Lower leg skin (tissue), 4 donors: Measurements from ENCODE around the gene PFN4. TPM values are rescaled to one million over a fixed set of nuclear protein-coding genes. Genes with fewer than 3 reads are reported as not detected.

Source experiments
- DNase-seq, 2 donors: peaks; one replicate each; pipeline ENCODE4 v3.0.0-alpha.2; 2019; ENCODE audit warnings: low spot score in 2 of 2
- H3K4me3 ChIP-seq: fragments of 200-600 bp; sonication (generic); 2 replicates; pipeline ENCODE4 v1.5.1; 2017; ENCODE audit warnings: mild to moderate bottlenecking, low read depth; ENCODE audit not compliant: poor library complexity, severe bottlenecking
- POLR2A ChIP-seq, 2 donors: fragments of 450-650 bp; IDR thresholded peaks; one replicate each; pipeline ENCODE4 v1.6.1; 2016 to 2017; ENCODE audit warnings: antibody characterized with exemption in 2 of 2, mild to moderate bottlenecking in 1 of 2, moderate library complexity in 1 of 2
- WGBS, 2 donors: methylation state at CpG; one replicate each; pipeline ENCODE4 v1.1.5; 2018; 5-methylcytosine and 5-hydroxymethylcytosine counted together
- intact Hi-C: fragments of 100-400 bp; cut with DNase I; formaldehyde crosslinking; loops from one replicate; pipeline ENCODE4 v1.15.0; 2023; ENCODE audit warnings: low total_unique reads
- total RNA-seq, 4 donors: library from RNA; depleted of rRNA; stranded (reverse); fragments of >200 nt; gene quantifications; one replicate each; pipeline ENCODE4 v1.1.0, GENCODE V29; 2016
- TF ChIP-seq, protein P1 (sequence below), 3 donors: fragments of 450-650 bp; IDR thresholded peaks; one replicate each; pipeline ENCODE4 v1.5.1; 2016; ENCODE audit warnings: antibody characterized with exemption in 3 of 3, mild to moderate bottlenecking in 3 of 3, moderate library complexity in 2 of 3

PFN4 gene
- total RNA-seq: under 1 TPM in 1 of 4 donors, not detected in 3; 0.65 TPM

- 1 to 2% methylated on average over 11 to 40 of the region's 103 CpGs for whole genome bisulfite sequencing, 2 donors
- intact Hi-C loops: no loop called here
- peak; percentile 70 to 97 for DNase-seq
- H3K4me3 ChIP-seq: peak within 1 kb of the TSS; percentile 63
- no peak for TF ChIP-seq POLR2A (IDR thresholded peaks at IDR 0.05)
- TF ChIP-seq, protein P1, sequence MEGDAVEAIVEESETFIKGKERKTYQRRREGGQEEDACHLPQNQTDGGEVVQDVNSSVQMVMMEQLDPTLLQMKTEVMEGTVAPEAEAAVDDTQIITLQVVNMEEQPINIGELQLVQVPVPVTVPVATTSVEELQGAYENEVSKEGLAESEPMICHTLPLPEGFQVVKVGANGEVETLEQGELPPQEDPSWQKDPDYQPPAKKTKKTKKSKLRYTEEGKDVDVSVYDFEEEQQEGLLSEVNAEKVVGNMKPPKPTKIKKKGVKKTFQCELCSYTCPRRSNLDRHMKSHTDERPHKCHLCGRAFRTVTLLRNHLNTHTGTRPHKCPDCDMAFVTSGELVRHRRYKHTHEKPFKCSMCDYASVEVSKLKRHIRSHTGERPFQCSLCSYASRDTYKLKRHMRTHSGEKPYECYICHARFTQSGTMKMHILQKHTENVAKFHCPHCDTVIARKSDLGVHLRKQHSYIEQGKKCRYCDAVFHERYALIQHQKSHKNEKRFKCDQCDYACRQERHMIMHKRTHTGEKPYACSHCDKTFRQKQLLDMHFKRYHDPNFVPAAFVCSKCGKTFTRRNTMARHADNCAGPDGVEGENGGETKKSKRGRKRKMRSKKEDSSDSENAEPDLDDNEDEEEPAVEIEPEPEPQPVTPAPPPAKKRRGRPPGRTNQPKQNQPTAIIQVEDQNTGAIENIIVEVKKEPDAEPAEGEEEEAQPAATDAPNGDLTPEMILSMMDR (IDR thresholded peaks at IDR 0.05): no peak
Observed at GRCh38 chr2:24123195-24123921, at the start of gene PFN4, which contains the start of gene FAM228B. Gene PFN4 (minus strand): TSS chr2:24123334. CDS start chr2:24122535, 799 bp downstream. Gene FAM228B (plus strand): TSS chr2:24123469. CDS start chr2:24124362, 893 bp downstream.

- 92 to 95% methylated on average over 5 of the region's 5 CpGs for WGBS, 2 donors
- intact Hi-C loops: no loop called here
- TF ChIP-seq POLR2A (IDR thresholded peaks at IDR 0.05): no peak
- TF ChIP-seq, protein P1 (IDR thresholded peaks at IDR 0.05): no peak
Observed at GRCh38 chr2:24169023-24169422, 45.9 kb upstream of the PFN4 start.

GRCh38 chr2:24164416-24164973, 41.4 kb upstream of the PFN4 start:
- no peak overlapping the region for H3K4me3 ChIP-seq
- TF ChIP-seq, protein P1 (IDR thresholded peaks at IDR 0.05): no peak
- no peak for TF ChIP-seq POLR2A (IDR thresholded peaks at IDR 0.05)
- DNase-seq: no peak
- WGBS, 2 donors: 53 to 64% methylated on average over 8 of the region's 8 CpGs
- intact Hi-C loops: no loop called here

More at GRCh38 chr2:24169023-24169422, 45.9 kb upstream of the PFN4 start:
- no peak overlapping the region for H3K4me3 ChIP-seq
- no peak for DNase-seq

GRCh38 chr2:24163601-24164000, 40.5 kb upstream of the PFN4 start:
- TF ChIP-seq, protein P1 (IDR thresholded peaks at IDR 0.05): no peak
- no peak for TF ChIP-seq POLR2A (IDR thresholded peaks at IDR 0.05)
- DNase-seq: no peak
- intact Hi-C loops: no loop called here
- WGBS, 2 donors: 86 to 88% methylated on average over 2 of the region's 2 CpGs
- H3K4me3 ChIP-seq: no peak overlapping the region

GRCh38 chr2:24163186-24163585, 40.1 kb upstream of the PFN4 start:
- no peak overlapping the region for H3K4me3 ChIP-seq
- DNase-seq: no peak
- WGBS, 2 donors: 61 to 77% methylated on average over 3 of the region's 3 CpGs
- intact Hi-C loops: no loop called here
- no peak for TF ChIP-seq POLR2A (IDR thresholded peaks at IDR 0.05)
- TF ChIP-seq, protein P1 (IDR thresholded peaks at IDR 0.05): no peak
